ENCODE data around the gene TMEM250.
"Not testable (repeated sequence)": the region's sequence is repeated elsewhere in the genome, so short reads cannot be mapped to it uniquely, and the experiment has no call there.

Gene TMEM250

GRCh38 chr9:136111190-136111589 lies 7.5 kb downstream of the TMEM250 start:
- no peak for DNase-seq (ENCODE audit: low read depth in 2 of 2)

- DNase-seq (ENCODE audit: low read depth in 2 of 2) = no peak
Measured at GRCh38 chr9:136110082-136111061, 8.3 kb downstream of the TMEM250 start.

- DNase-seq (ENCODE audit: low read depth in 2 of 2) = peak; percentile 79 to 82
Measured at GRCh38 chr9:136109351-136110081, 9.2 kb downstream of the TMEM250 start.

- DNase-seq (ENCODE audit: low read depth in 2 of 2) = no peak
Measured at GRCh38 chr9:136108648-136109266, 9.9 kb downstream of the TMEM250 start.

- no peak for DNase-seq (ENCODE audit: low read depth in 2 of 2)
Measured at GRCh38 chr9:136107953-136108647, 10.6 kb downstream of the TMEM250 start.

- no peak for DNase-seq (ENCODE audit: low read depth in 2 of 2)
Measured at GRCh38 chr9:136107155-136107952, 11.3 kb downstream of the TMEM250 start.

- DNase-seq (ENCODE audit: low read depth in 2 of 2) = no peak
Measured at GRCh38 chr9:136105398-136106135, 13.1 kb downstream of the TMEM250 start.

- DNase-seq (ENCODE audit: low read depth in 2 of 2) = no peak
Measured at GRCh38 chr9:136104916-136105315, 13.8 kb downstream of the TMEM250 start.

- no peak for DNase-seq (ENCODE audit: low read depth in 2 of 2)
Measured at GRCh38 chr9:136104488-136104800, 14.2 kb downstream of the TMEM250 start.

GRCh38 chr9:136103651-136104487 lies 14.8 kb downstream of the TMEM250 start:
- DNase-seq (ENCODE audit: low read depth in 2 of 2) = no peak

GRCh38 chr9:136101615-136102074 lies 17.0 kb downstream of the TMEM250 start:
- DNase-seq (ENCODE audit: low read depth in 2 of 2) = not testable (repeated sequence)

- no peak for DNase-seq (ENCODE audit: low read depth in 2 of 2)
Measured at GRCh38 chr9:136100700-136101614, 17.7 kb downstream of the TMEM250 start.

GRCh38 chr9:136099542-136099941 lies 19.1 kb downstream of the TMEM250 start:
- DNase-seq (ENCODE audit: low read depth in 2 of 2) = no peak

GRCh38 chr9:136098844-136099243 lies 19.8 kb downstream of the TMEM250 start:
- no peak for DNase-seq (ENCODE audit: low read depth in 2 of 2)

GRCh38 chr9:136098210-136098609 lies 20.5 kb downstream of the TMEM250 start:
- no peak for DNase-seq (ENCODE audit: low read depth in 2 of 2)

GRCh38 chr9:136096505-136097001 lies 22.1 kb downstream of the TMEM250 start:
- no peak for DNase-seq (ENCODE audit: low read depth in 2 of 2)

- DNase-seq (ENCODE audit: low read depth in 2 of 2) = no peak
Measured at GRCh38 chr9:136095070-136096058, 23.3 kb downstream of the TMEM250 start, which contains the start of gene NACC2. Gene NACC2, minus strand, starts transcription at chr9:136095289. Its CDS starts 44,768 bp downstream, at chr9:136050521.

Data from fibroblast of skin of left biceps (primary cell).